ENCODE results near the gene BCAP31.

- no peak for TF ChIP-seq POLR2AphosphoS5 (IDR thresholded peaks at IDR 0.05)
- no peak for TF ChIP-seq CTCF (IDR thresholded peaks at IDR 0.05)
These were observed 44.3 kb upstream of the BCAP31 start for GRCh38 chrX:153768311-153769157.

Data from transverse colon (tissue), 4 donors.